GM04503 (cell line): ENCODE measurements around the gene ZAR1L.

Experiments
- DNase-seq: peaks from one replicate; pipeline ENCODE4 v3.0.0-alpha.2; 2012; ENCODE audit warnings: low read depth

ZAR1L gene

GRCh38 chr13:32255724-32256109, 59.4 kb downstream of the ZAR1L start:
- DNase-seq = no peak

- no peak for DNase-seq
Observed at GRCh38 chr13:32254916-32255723, 60.0 kb downstream of the ZAR1L start.

- no peak for DNase-seq
Observed at GRCh38 chr13:32254416-32254815, 60.7 kb downstream of the ZAR1L start.

- no peak for DNase-seq
Observed at GRCh38 chr13:32253911-32254399, 61.2 kb downstream of the ZAR1L start.
